ENCODE results near the gene TTC4.

Gene TTC4

DNA sequence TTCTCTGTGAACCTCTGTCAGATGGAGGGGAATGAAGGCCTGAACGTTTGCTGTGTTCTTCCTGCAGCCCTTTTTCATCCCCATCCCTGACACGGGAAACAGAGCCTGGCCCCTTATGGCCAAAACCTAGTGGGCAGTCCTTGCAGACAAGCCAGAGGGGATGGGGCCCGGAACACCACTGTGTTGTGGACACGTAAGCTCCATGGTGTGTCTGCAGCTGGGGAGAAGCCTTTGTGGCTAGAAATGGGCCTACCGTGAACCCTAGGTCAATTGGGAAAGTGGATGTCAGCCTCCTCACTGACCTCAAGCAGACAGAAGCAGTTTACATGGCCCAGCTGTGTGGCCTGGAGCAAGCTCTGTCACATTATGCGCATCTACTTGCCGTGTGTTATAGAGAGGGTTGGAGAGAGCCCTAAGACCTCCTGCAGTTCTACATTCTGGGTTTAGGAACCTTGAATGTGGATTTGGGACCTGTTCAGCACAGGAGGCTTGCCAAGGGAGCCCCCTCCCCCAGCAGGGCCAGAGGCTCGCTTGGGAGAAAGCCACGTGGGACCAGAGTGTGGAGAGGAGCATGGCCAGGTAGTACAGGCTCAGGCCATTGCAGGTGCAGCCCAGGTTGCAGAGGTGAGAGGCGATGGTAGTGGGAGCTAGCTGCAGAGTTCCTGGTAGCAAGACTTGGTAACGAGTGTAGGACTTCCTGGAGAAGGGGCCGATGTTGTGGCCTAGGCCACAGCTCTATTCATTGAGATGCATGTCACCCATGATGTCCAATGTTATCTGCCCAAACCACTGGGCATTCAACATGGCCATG is 28.0 kb downstream of the TTC4 start:
- no peak for TF ChIP-seq CTCF (IDR thresholded peaks at IDR 0.05; ENCODE audit: low read depth, low read length)
- no peak overlapping the region for H3K4me3 ChIP-seq (replicated peaks in 1 of 2; ENCODE audit: low read depth in 2 of 2, low read length in 2 of 2)
- DNase-seq (ENCODE audit: low read depth in 2 of 2), result no peak

GRCh38 chr1:54744696-54745095 is 29.0 kb downstream of the TTC4 start:
- H3K4me3 ChIP-seq (replicated peaks in 1 of 2; ENCODE audit: low read depth in 2 of 2, low read length in 2 of 2), result no peak overlapping the region
- DNase-seq (ENCODE audit: low read depth in 2 of 2), result no peak
- TF ChIP-seq CTCF (IDR thresholded peaks at IDR 0.05; ENCODE audit: low read depth, low read length), result no peak

DNA sequence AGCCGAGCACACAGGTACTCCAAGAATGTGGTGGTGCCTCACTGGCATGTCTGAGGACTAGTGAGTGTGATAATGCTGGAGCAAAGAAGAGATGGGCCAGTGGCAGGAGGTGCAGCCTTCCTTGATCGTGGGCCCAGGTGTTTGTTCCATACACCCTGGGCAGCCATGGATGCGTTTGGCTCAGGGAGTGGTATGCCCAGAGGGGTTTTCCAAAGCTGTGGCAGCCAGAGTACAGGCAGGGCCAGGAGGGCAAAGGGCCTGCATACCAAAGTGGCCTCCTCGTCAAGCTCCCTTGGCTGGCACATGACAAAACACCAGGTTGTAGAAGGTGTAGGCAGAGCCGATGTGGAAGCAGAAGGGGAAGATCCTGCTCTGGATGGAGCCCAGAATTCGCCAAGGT is 29.6 kb downstream of the TTC4 start:
- no peak for DNase-seq (ENCODE audit: low read depth in 2 of 2)
- no peak overlapping the region for H3K4me3 ChIP-seq (replicated peaks in 1 of 2; ENCODE audit: low read depth in 2 of 2, low read length in 2 of 2)
- TF ChIP-seq CTCF (IDR thresholded peaks at IDR 0.05; ENCODE audit: low read depth, low read length), result no peak

- no peak for TF ChIP-seq CTCF (IDR thresholded peaks at IDR 0.05; ENCODE audit: low read depth, low read length)
These were observed 30.2 kb downstream of the TTC4 start for GRCh38 chr1:54745864-54746263.

GRCh38 chr1:54748094-54748835 is 32.6 kb downstream of the TTC4 start:
- no peak for TF ChIP-seq CTCF (IDR thresholded peaks at IDR 0.05; ENCODE audit: low read depth, low read length)

More at GRCh38 chr1:54745864-54746263, 30.2 kb downstream of the TTC4 start:
- no peak overlapping the region for H3K4me3 ChIP-seq (replicated peaks in 1 of 2; ENCODE audit: low read depth in 2 of 2, low read length in 2 of 2)
- DNase-seq (ENCODE audit: low read depth in 2 of 2), result no peak

DNA sequence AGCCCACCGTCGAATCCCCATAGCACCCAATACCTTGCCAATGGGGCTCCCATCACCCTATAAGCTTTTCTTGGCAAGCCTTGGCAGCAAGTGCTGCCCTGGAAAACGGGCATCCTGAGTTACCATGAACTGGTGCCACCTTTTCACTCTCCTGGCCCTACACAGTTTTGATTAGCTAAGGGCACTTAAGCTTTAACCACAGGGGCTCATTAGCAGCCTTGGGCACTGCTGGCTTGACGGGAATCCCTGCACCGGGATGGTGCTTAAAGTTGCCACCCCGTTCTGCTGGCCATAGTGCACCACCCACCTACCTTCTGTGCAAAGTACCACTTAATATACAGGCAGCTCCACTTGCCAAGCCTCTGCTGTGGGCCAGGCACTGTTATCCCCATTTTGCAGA is 34.9 kb downstream of the TTC4 start:
- H3K4me3 ChIP-seq (replicated peaks in 1 of 2; ENCODE audit: low read depth in 2 of 2, low read length in 2 of 2), result no peak overlapping the region
- no peak for DNase-seq (ENCODE audit: low read depth in 2 of 2)
- TF ChIP-seq CTCF (IDR thresholded peaks at IDR 0.05; ENCODE audit: low read depth, low read length), result no peak

More at GRCh38 chr1:54748094-54748835, 32.6 kb downstream of the TTC4 start:
- no peak for DNase-seq (ENCODE audit: low read depth in 2 of 2)
- H3K4me3 ChIP-seq (replicated peaks in 1 of 2; ENCODE audit: low read depth in 2 of 2, low read length in 2 of 2), result no peak overlapping the region

Data from cardiac fibroblast (primary cell).